LNCAP (cell line): ENCODE measurements around the gene CEACAM21.
A peak's percentile ranks its signal among the peaks of the same experiment; 100 is the strongest.

ENCODE experiments used
- TF ChIP-seq, protein P1 (sequence below): fragments of 450-650 bp; IDR thresholded peaks from 2 replicates; pipeline ENCODE4 v1.5.1; 2017; ENCODE audit warnings: mild to moderate bottlenecking

Gene CEACAM21

DNA sequence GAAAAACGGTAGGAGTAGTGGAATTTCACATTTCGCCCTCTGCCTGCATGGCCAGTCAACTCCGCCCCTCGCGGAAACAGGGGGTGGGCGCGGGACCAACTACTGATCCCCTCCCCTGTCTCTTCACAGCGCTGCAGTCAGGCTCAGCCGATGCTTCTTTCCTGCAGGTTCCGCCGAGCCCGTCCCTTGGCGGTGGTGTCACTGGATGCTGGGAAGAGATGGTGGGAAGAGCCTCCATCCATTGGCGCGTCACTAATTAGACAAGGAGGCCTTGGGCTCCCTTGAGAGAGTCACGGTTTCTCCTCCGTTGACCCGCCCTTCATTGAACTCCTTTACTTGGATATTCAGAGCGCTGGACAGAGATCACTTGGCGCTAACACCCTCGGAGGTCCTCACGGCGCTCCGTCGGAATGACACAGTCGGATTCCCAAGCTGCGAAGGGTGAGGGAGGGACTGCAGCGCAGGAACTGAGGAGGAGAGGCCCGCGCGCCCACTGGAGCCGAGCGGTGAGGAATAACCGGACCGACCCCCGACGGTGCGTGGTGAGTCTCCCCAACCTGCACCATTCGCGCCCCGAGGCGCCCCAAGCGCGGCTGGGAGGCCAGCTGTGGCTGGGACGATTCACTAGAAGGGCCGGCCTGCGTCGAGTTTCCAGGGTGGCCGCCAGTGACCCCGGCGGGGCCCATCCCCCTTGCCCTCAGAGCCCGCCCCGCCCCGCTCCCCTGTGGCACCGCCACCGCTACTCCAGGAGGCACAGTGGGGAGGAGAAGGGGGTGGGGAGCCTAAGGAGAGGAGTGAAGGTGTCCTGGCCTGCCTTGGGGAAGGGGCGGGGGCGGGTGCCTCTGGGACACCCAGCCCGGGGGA is 11.2 kb upstream of the CEACAM21 start:
- TF ChIP-seq, protein P1, sequence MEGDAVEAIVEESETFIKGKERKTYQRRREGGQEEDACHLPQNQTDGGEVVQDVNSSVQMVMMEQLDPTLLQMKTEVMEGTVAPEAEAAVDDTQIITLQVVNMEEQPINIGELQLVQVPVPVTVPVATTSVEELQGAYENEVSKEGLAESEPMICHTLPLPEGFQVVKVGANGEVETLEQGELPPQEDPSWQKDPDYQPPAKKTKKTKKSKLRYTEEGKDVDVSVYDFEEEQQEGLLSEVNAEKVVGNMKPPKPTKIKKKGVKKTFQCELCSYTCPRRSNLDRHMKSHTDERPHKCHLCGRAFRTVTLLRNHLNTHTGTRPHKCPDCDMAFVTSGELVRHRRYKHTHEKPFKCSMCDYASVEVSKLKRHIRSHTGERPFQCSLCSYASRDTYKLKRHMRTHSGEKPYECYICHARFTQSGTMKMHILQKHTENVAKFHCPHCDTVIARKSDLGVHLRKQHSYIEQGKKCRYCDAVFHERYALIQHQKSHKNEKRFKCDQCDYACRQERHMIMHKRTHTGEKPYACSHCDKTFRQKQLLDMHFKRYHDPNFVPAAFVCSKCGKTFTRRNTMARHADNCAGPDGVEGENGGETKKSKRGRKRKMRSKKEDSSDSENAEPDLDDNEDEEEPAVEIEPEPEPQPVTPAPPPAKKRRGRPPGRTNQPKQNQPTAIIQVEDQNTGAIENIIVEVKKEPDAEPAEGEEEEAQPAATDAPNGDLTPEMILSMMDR: no peak

DNA sequence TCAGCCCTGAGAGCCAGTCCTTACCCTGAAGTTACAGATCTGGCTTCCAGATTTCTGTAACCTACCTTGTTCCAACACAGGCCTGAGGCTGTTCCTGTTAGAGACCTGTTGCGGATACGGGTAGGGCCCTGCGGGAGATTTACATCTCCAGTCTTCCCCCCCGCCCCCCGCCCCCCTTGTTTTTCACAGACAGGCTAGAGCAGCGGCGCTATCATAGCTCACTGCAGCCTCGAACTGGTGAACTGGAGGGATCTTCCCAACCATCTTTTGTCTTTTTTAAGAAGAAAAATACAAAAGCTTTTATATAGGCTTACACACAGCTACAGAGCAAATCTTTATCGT is 10.6 kb upstream of the CEACAM21 start:
- TF ChIP-seq, protein P1: no peak

DNA sequence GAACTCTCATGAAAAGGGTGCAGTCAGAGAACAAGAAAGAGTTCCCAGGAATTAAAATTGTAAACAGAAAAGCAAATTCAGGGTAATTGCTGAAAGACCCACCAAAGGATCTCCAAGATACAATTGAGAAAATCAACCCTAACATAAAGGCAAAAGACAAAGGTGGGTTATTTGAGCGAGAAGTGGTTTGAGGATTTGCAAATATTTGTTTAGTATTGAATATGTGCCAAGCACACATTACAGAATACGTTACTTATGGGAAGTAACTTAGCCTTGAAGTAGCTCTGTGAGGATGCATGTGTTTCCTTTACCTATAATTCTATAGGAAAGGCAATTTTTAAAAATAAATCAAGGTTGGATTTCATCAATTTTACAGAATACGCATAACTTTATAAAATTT is 10.0 kb upstream of the CEACAM21 start:
- TF ChIP-seq, protein P1: no peak

DNA sequence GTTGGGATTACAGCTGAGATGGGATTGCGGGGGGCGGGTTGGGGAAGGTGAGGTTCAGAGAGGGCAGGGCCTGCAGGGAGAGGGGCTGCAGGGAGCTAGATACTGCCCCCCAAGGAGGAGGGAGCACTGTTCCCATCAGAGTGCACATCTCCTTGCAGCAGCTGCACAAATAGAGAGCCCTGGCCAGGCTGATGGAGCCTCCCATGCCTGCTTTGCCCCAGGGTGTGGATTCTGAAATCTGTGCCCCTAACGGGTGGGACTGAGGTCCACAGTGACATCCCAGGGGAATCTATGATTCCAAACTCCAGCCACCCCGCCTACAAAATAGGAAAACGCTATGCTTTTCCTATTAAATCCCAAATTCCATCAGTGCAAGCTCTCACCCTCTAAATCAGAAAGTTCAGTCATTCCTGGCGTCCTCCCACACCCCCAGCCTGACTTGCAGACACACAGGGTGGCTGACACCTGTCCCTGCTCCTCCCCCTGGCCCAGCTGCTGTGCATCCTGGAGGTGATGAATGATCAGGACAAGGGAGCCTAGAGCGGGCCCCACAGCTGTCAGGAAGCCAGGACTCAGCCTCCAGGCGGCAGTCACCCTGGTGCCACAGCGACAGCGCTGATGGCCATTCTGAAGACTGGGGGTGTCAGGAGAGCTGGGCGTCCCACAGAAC is 6.3 kb upstream of the CEACAM21 start:
- TF ChIP-seq, protein P1: no peak

DNA sequence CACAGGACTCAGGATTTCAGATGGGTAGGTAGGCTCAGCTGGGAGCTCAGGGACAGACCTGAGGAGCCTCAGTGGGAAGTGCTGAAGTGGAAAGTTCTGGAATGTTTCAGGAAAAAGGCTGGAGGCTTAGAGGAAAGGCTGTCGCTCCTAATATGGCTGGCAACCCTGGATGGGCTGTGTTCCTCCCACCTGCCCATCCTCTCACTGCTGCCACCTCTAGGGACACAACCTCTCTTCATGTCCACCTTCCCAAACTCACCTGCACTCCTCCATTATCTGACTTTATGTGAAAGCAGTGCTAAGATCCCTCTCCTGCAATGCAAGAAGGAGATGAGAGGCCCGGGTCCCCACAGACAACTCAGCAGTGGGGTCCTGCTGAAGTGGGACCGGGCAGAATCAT is 5.8 kb upstream of the CEACAM21 start:
- TF ChIP-seq, protein P1: no peak

DNA sequence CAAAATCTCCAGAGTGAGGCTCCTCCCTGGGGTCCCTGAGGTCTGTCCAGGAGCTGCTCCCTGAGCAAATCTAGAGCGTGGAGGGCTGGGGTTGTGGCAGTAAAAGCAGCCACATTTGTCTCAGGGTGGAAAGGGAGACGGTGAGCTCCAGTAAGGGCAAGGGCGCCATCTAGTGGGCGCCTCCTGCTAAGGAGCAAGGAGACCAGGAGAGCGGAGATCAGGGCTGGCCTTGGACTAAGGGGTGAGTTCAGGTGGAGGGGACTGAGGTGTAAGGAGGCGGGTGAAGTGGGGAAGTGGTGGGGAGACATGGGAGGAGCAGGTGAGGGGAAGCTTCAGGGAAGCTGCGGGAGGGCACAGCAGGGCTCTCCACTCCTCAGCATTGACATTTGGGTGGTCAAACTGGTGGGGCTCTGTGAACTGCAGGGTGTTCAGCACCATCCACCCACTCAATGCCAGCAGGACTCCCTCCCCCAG is 5.3 kb upstream of the CEACAM21 start:
- TF ChIP-seq, protein P1: peak; percentile 71

DNA sequence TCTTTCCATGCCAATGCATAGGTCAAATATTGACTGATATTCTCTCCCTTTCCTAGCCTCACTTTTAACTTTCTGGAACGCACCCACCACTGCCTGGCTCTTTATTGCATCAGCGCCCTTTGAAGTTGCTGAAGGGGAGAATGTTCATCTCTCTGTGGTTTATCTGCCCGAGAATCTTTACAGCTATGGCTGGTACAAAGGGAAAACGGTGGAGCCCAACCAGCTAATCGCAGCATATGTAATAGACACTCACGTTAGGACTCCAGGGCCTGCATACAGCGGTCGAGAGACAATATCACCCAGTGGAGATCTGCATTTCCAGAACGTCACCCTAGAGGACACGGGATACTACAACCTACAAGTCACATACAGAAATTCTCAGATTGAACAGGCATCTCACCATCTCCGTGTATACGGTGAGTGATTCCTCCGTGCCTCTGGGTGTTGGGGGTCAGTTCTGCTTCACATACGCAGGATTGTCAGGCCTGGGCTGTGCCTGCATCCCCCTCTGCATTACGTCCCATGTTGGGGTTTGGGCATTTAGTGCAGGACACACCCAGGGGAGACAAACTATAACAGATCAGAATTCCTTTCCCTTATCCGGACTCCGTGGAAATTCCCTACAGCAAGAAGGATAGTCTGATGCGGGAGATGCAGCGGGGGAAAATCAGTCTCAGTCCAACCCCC is 1.3 kb downstream of the CEACAM21 start:
- TF ChIP-seq, protein P1: no peak
